ENCODE measurements around the gene BMP7. TPM values are rescaled to one million over a fixed set of nuclear protein-coding genes. Genes with fewer than 3 reads are reported as not detected.

BMP7 gene
- total and polyA plus RNA-seq, 10 donors = 0.26 to 1.5 (median 0.75) TPM; not detected in 1

DNA sequence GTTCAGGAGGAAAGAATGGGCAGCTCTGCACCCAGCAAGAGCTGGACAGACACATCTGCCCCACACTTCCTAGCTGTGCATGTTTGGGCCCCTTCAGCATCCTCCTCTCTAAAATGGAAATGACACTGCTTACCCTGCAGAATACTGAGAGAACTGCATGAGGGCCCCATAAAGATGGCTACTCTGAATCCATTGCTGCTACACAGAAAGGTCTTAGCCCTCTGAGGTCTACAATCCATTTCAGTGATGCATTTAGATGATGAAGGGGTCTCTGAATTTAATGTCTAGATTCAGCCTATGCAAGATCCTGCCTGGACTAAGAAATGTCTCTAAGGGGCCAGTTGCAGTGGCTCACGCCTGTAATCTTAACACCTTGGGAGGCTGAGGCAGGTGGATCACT lies 11.3 kb downstream of the BMP7 start:
- 73 to 90% (median 79%) methylated on average over 1 of the region's 1 CpG for WGBS, 5 donors
- H3K4me3 ChIP-seq = no peak overlapping the region
- DNase-seq = no peak
- TF ChIP-seq, protein P1, sequence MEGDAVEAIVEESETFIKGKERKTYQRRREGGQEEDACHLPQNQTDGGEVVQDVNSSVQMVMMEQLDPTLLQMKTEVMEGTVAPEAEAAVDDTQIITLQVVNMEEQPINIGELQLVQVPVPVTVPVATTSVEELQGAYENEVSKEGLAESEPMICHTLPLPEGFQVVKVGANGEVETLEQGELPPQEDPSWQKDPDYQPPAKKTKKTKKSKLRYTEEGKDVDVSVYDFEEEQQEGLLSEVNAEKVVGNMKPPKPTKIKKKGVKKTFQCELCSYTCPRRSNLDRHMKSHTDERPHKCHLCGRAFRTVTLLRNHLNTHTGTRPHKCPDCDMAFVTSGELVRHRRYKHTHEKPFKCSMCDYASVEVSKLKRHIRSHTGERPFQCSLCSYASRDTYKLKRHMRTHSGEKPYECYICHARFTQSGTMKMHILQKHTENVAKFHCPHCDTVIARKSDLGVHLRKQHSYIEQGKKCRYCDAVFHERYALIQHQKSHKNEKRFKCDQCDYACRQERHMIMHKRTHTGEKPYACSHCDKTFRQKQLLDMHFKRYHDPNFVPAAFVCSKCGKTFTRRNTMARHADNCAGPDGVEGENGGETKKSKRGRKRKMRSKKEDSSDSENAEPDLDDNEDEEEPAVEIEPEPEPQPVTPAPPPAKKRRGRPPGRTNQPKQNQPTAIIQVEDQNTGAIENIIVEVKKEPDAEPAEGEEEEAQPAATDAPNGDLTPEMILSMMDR (IDR thresholded peaks at IDR 0.05 in 8 of 11, conservative IDR thresholded peaks at IDR 0.05 in 3 of 11) = no peak
- TF ChIP-seq POLR2A (IDR thresholded peaks at IDR 0.05) (no peak), POLR2AphosphoS5 (IDR thresholded peaks at IDR 0.05) (no peak)
- H3K27ac ChIP-seq = no peak overlapping the region
- H3K4me1 ChIP-seq = peaks cover 0 to 5% (median 0%) of the 10 kb centered on the region in 6 donors
- intact Hi-C loops (cut with DNase I; ENCODE audit: low total_unique reads) = no loop called here
- peaks cover 0 to 92% (median 15%) of the 10 kb centered on the region in 7 donors for H3K27me3 ChIP-seq (replicated peaks in 1 of 7)
- H3K9me3 ChIP-seq = no peaks in the 10 kb centered on the region
- no peaks in the 10 kb centered on the region for H3K36me3 ChIP-seq

DNA sequence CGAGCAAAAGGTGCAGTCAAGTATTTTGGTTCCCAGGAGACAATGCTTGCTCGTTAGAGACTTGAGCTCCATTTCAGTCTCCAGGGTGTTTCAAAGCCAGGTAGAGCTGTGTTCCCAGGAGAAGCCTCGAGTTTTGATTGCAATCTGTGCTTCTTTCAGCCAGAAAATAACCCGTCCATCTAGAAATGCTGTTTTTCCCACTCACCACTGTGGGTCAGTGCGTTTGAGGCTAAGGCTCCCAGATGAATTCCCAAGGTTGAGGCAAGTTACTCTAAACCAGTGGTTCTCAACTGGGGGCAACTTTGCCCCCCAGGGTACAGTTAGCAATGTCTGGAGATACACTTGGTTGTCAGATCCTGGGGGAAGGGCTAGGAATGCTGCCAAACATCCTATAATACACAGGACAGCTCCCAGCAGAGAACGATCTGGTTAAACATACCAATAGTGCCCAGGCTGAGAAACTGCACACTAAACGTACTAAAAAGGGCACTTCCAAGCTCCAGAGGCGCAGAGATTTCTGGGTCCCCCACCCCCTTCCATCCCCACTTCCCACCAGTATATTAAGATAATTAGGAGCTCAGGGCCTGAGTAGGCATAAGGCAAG lies 13.8 kb downstream of the BMP7 start:
- H3K27ac ChIP-seq = no peak overlapping the region
- peaks cover 0 to 5% (median 0%) of the 10 kb centered on the region in 6 donors for H3K4me1 ChIP-seq
- TF ChIP-seq, protein P1 (IDR thresholded peaks at IDR 0.05 in 8 of 11, conservative IDR thresholded peaks at IDR 0.05 in 3 of 11) = no peak
- TF ChIP-seq POLR2AphosphoS5 (IDR thresholded peaks at IDR 0.05) = no peak
- no peak for TF ChIP-seq POLR2A (IDR thresholded peaks at IDR 0.05)
- no peak for DNase-seq
- no peaks in the 10 kb centered on the region for H3K36me3 ChIP-seq
- H3K27me3 ChIP-seq (replicated peaks in 1 of 7) = peaks cover 0 to 91% (median 2%) of the 10 kb centered on the region in 7 donors
- H3K9me3 ChIP-seq = peaks cover 0 to 5% (median 0%) of the 10 kb centered on the region in 8 donors
- intact Hi-C loops (cut with DNase I; ENCODE audit: low total_unique reads) = no loop called here
- 57 to 69% (median 65%) methylated on average over 8 of the region's 8 CpGs for WGBS, 5 donors
- H3K4me3 ChIP-seq = no peak overlapping the region

DNA sequence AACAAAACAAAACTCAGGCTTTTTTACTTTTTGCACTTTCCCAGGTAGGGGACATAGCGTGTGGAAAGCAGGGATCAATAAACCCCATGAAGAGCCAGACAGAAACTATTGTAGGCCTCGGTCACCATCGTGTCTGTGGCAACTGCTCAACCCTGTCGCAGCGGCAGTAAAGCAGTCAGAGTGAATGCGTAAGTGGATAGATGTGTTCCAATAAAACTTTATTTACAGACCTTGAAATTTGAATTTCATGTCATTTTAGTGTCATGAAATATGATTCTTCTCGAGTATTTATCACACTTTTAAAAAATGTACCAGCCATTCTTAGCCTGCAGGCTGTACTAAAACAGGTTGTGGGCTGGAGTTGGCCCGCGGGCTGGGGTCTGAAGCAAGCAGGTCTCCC lies 14.5 kb downstream of the BMP7 start:
- no peaks in the 10 kb centered on the region for H3K36me3 ChIP-seq

DNA sequence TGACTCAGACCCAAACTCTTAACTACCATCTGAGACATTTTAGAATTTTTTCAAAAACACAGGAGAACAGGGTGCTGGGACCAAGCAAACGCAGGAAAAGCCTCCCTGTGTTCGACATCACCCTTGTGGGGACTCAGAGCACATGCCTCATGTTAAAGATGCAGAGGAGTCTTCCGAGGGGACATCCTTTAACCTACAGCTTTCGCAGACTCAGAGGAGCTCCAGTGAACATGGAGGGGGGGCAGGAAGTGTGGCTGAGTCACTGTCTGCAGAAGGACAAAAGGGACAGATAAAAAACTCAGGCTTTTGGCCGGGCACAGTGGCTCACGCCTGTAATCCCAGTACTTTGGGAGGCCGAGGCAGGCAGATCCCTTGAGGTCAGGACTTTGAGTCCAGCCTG lies 15.1 kb downstream of the BMP7 start:
- Histone ChIP-seq H3K27me3 (replicated peaks in 1 of 7) (peaks cover 0 to 78% (median 0%) of the 10 kb centered on the region in 7 donors), H3K9me3 (peaks cover 0 to 5% (median 0%) of the 10 kb centered on the region in 8 donors), H3K27ac (no peak overlapping the region), H3K4me3 (no peak overlapping the region), H3K4me1 (peaks cover 0 to 5% (median 0%) of the 10 kb centered on the region in 6 donors), H3K36me3 (no peaks in the 10 kb centered on the region)
- TF ChIP-seq, protein P1 (IDR thresholded peaks at IDR 0.05 in 8 of 11, conservative IDR thresholded peaks at IDR 0.05 in 3 of 11) = no peak
- TF ChIP-seq POLR2AphosphoS5 (IDR thresholded peaks at IDR 0.05) = no peak
- no peak for TF ChIP-seq POLR2A (IDR thresholded peaks at IDR 0.05)
- intact Hi-C loops (cut with DNase I; ENCODE audit: low total_unique reads) = no loop called here
- WGBS, 5 donors = 27 to 51% (median 42%) methylated on average over 7 of the region's 7 CpGs
- no peak for DNase-seq

More for the DNA sequence above, 14.5 kb downstream of the BMP7 start:
- DNase-seq = no peak
- H3K27ac ChIP-seq = no peak overlapping the region
- peaks cover 0 to 84% (median 0%) of the 10 kb centered on the region in 7 donors for H3K27me3 ChIP-seq (replicated peaks in 1 of 7)
- intact Hi-C loops (cut with DNase I; ENCODE audit: low total_unique reads) = no loop called here
- peaks cover 0 to 5% (median 0%) of the 10 kb centered on the region in 8 donors for H3K9me3 ChIP-seq
- H3K4me1 ChIP-seq = peaks cover 0 to 5% (median 0%) of the 10 kb centered on the region in 6 donors
- TF ChIP-seq POLR2A (IDR thresholded peaks at IDR 0.05) = no peak
- TF ChIP-seq POLR2AphosphoS5 (IDR thresholded peaks at IDR 0.05) = no peak
- TF ChIP-seq, protein P1 (IDR thresholded peaks at IDR 0.05 in 8 of 11, conservative IDR thresholded peaks at IDR 0.05 in 3 of 11) = no peak
- no peak overlapping the region for H3K4me3 ChIP-seq
- 86 to 93% (median 88%) methylated on average over 9 of the region's 9 CpGs for WGBS, 5 donors

Measured in spleen (tissue), 11 donors.